NCI-H2196 treated with DMSO at 0.1 percent for 48 hours (cell line): ENCODE data around the gene MUC13.

ENCODE experiments used
- DNase-seq: peaks from one replicate; lab custom pipeline; 2025; ENCODE audit not compliant: unreplicated experiment; lab: John Stamatoyannopoulos, UW

The MUC13 gene

GRCh38 chr3:124903896-124904834, 30.4 kb downstream of the MUC13 start:
- no peak for DNase-seq

- no peak for DNase-seq
These were observed 37.6 kb downstream of the MUC13 start for GRCh38 chr3:124896824-124897526.

GRCh38 chr3:124895756-124896155, 38.8 kb downstream of the MUC13 start:
- no peak for DNase-seq

GRCh38 chr3:124893526-124893925, 41.0 kb downstream of the MUC13 start:
- no peak for DNase-seq

GRCh38 chr3:124890573-124891190, 43.9 kb downstream of the MUC13 start:
- DNase-seq, result no peak

GRCh38 chr3:124888482-124889441, 45.8 kb downstream of the MUC13 start:
- no peak for DNase-seq

GRCh38 chr3:124887932-124888298, 46.6 kb downstream of the MUC13 start:
- DNase-seq, result no peak

GRCh38 chr3:124887177-124887931, 47.2 kb downstream of the MUC13 start, which contains the start of gene ITGB5:
Gene ITGB5 (minus strand): TSS chr3:124887365. CDS start chr3:124887000, 365 bp downstream.
- DNase-seq, result peak; percentile 53

GRCh38 chr3:124886168-124887056, 48.1 kb downstream of the MUC13 start:
- no peak for DNase-seq

GRCh38 chr3:124885466-124886167, 48.9 kb downstream of the MUC13 start:
- no peak for DNase-seq

GRCh38 chr3:124884474-124885101, 50.0 kb downstream of the MUC13 start:
- DNase-seq, result no peak

GRCh38 chr3:124883766-124884473, 50.6 kb downstream of the MUC13 start:
- no peak for DNase-seq

- no peak for DNase-seq
These were observed 51.5 kb downstream of the MUC13 start for GRCh38 chr3:124882816-124883747.

GRCh38 chr3:124881976-124882697, 52.4 kb downstream of the MUC13 start:
- no peak for DNase-seq

- DNase-seq, result no peak
These were observed 55.2 kb downstream of the MUC13 start for GRCh38 chr3:124879337-124879680.
